ENCODE results near the gene PSEN1.
"Not testable (repeated sequence)": the region's sequence is repeated elsewhere in the genome, so short reads cannot be mapped to it uniquely, and the experiment has no call there.

Gene PSEN1

GRCh38 chr14:73166399-73166798 is 30.1 kb downstream of the PSEN1 start:
- DNase-seq (ENCODE audit: low read depth), result no peak

- no peak for DNase-seq (ENCODE audit: low read depth)
These were observed 31.4 kb downstream of the PSEN1 start for GRCh38 chr14:73167727-73168126.

GRCh38 chr14:73168274-73168673 is 32.0 kb downstream of the PSEN1 start:
- DNase-seq (ENCODE audit: low read depth), result no peak

- DNase-seq (ENCODE audit: low read depth), result no peak
These were observed 32.4 kb downstream of the PSEN1 start for GRCh38 chr14:73168691-73169090.

- not testable (repeated sequence) for DNase-seq (ENCODE audit: low read depth)
These were observed 33.5 kb downstream of the PSEN1 start for GRCh38 chr14:73169855-73170254.

- no peak for DNase-seq (ENCODE audit: low read depth)
These were observed 34.4 kb downstream of the PSEN1 start for GRCh38 chr14:73170686-73171085.

GRCh38 chr14:73172500-73172899 is 36.2 kb downstream of the PSEN1 start:
- no peak for DNase-seq (ENCODE audit: low read depth)

- DNase-seq (ENCODE audit: low read depth), result peak; percentile 58
These were observed 36.9 kb downstream of the PSEN1 start for GRCh38 chr14:73173092-73173735.

GRCh38 chr14:73176685-73177084 is 40.4 kb downstream of the PSEN1 start:
- peak; percentile 28 for DNase-seq (ENCODE audit: low read depth)

- DNase-seq (ENCODE audit: low read depth), result peak; percentile 97
These were observed 44.1 kb downstream of the PSEN1 start for GRCh38 chr14:73180385-73180805.

GRCh38 chr14:73180969-73181368 is 44.7 kb downstream of the PSEN1 start:
- DNase-seq (ENCODE audit: low read depth), result not testable (repeated sequence)

- peak; percentile 71 for DNase-seq (ENCODE audit: low read depth)
These were observed 52.2 kb downstream of the PSEN1 start for GRCh38 chr14:73188501-73188911.

GRCh38 chr14:73189651-73190050 is 53.3 kb downstream of the PSEN1 start:
- DNase-seq (ENCODE audit: low read depth), result peak; percentile 19

GRCh38 chr14:73191441-73191840 is 55.1 kb downstream of the PSEN1 start:
- DNase-seq (ENCODE audit: low read depth), result no peak

GRCh38 chr14:73194306-73194705 is 58.0 kb downstream of the PSEN1 start:
- DNase-seq (ENCODE audit: low read depth), result not testable (repeated sequence)

GRCh38 chr14:73198253-73198652 is 61.9 kb downstream of the PSEN1 start:
- no peak for DNase-seq (ENCODE audit: low read depth)

- no peak for DNase-seq (ENCODE audit: low read depth)
These were observed 67.2 kb downstream of the PSEN1 start for GRCh38 chr14:73203527-73203926.

- DNase-seq (ENCODE audit: low read depth), result no peak
These were observed 71.3 kb downstream of the PSEN1 start for GRCh38 chr14:73207615-73208014.

GRCh38 chr14:73208390-73208789 is 72.1 kb downstream of the PSEN1 start:
- DNase-seq (ENCODE audit: low read depth), result no peak

- DNase-seq (ENCODE audit: low read depth), result no peak
These were observed 72.5 kb downstream of the PSEN1 start for GRCh38 chr14:73208846-73209245.

- peak; percentile 86 for DNase-seq (ENCODE audit: low read depth)
These were observed 73.6 kb downstream of the PSEN1 start for GRCh38 chr14:73209953-73210352.

GRCh38 chr14:73211251-73212040 is 75.1 kb downstream of the PSEN1 start:
- no peak for DNase-seq (ENCODE audit: low read depth)

GRCh38 chr14:73216030-73216429 is 79.7 kb downstream of the PSEN1 start:
- DNase-seq (ENCODE audit: low read depth), result peak; percentile 81

GRCh38 chr14:73217411-73217810 is 81.1 kb downstream of the PSEN1 start:
- peak; percentile 44 for DNase-seq (ENCODE audit: low read depth)
